SK-N-MC (cell line): Measurements from ENCODE around the gene BTNL9.
"Not testable (repeated sequence)": the region's sequence is repeated elsewhere in the genome, so short reads cannot be mapped to it uniquely, and the experiment has no call there.

Source experiments
- DNase-seq: peaks from one replicate; pipeline ENCODE4 v3.0.0-alpha.2; 2011; ENCODE audit warnings: low read depth, low spot score
- H3K27ac ChIP-seq: fragments of 200-600 bp; sonication (generic); 2 replicates; pipeline ENCODE4 v1.5.1; 2016; ENCODE audit warnings: mixed run types
- H3K36me3 ChIP-seq: fragments of 200-600 bp; sonication (generic); 2 replicates; pipeline ENCODE4 v1.6.1; 2017; ENCODE audit warnings: antibody characterized with exemption, low read length, mixed read lengths; ENCODE audit not compliant: insufficient read depth
- H3K4me3 ChIP-seq: fragments of 200-600 bp; sonication (generic); 2 replicates; pipeline ENCODE4 v1.5.1; 2016
- H3K9ac ChIP-seq: fragments of 200-600 bp; sonication (generic); 2 replicates; pipeline ENCODE4 v1.8.0; 2017; ENCODE audit warnings: mixed run types, mixed read lengths; ENCODE audit not compliant: insufficient read length
- H3K9me3 ChIP-seq: fragments of 200-600 bp; sonication (generic); 2 replicates; pipeline ENCODE4 v1.6.1; 2017; ENCODE audit warnings: low read depth, mild to moderate bottlenecking, antibody characterized with exemption, low read length, moderate library complexity, mixed read lengths
- EZH2 ChIP-seq: fragments of 200-600 bp; sonication (generic); IDR thresholded peaks from one replicate; pipeline ENCODE4 v1.6.1; 2017; ENCODE audit warnings: antibody characterized with exemption
- FOXP2 ChIP-seq: optimal IDR thresholded peaks from 2 replicates; pipeline ENCODE3; 2011; ENCODE audit warnings: mild to moderate bottlenecking, moderate library complexity; ENCODE audit not compliant: insufficient read depth; ENCODE audit errors: extremely low read length, control extremely low read depth
- POLR2AphosphoS5 ChIP-seq: IDR thresholded peaks from 2 replicates; pipeline ENCODE4 v1.6.1; 2012; ENCODE audit warnings: mild to moderate bottlenecking, low read depth, low read length, borderline replicate concordance

BTNL9 gene

GRCh38 chr5:181041043-181041442 lies 977 bp downstream of the BTNL9 start:
- DNase-seq: no peak
- Histone ChIP-seq H3K9ac (no peak overlapping the region), H3K36me3 (no peaks in the 10 kb centered on the region), H3K27ac (no peak overlapping the region), H3K4me3 (no peak overlapping the region), H3K9me3 (no peaks in the 10 kb centered on the region)
- no peak for TF ChIP-seq POLR2AphosphoS5

- Histone ChIP-seq H3K9ac (no peak overlapping the region), H3K4me3 (no peak overlapping the region), H3K36me3 (no peaks in the 10 kb centered on the region), H3K9me3 (no peaks in the 10 kb centered on the region), H3K27ac (no peak overlapping the region)
- no peak for DNase-seq
- TF ChIP-seq EZH2: no peak
- TF ChIP-seq POLR2AphosphoS5: no peak
- no peak for TF ChIP-seq FOXP2
Observed at GRCh38 chr5:181042036-181042713, 2.1 kb downstream of the BTNL9 start.

- Histone ChIP-seq H3K9me3 (no peaks in the 10 kb centered on the region), H3K36me3 (no peaks in the 10 kb centered on the region), H3K9ac (no peak overlapping the region), H3K27ac (no peak overlapping the region), H3K4me3 (no peak overlapping the region)
- DNase-seq: no peak
- TF ChIP-seq POLR2AphosphoS5 (no peak), EZH2 (no peak), FOXP2 (no peak)
Observed at GRCh38 chr5:181042722-181043121, 2.7 kb downstream of the BTNL9 start.

GRCh38 chr5:181043285-181044092 lies 3.4 kb downstream of the BTNL9 start:
- DNase-seq: no peak
- Histone ChIP-seq H3K9me3 (no peaks in the 10 kb centered on the region), H3K9ac (no peak overlapping the region), H3K36me3 (no peaks in the 10 kb centered on the region), H3K27ac (no peak overlapping the region), H3K4me3 (no peak overlapping the region)
- TF ChIP-seq FOXP2 (no peak), EZH2 (no peak), POLR2AphosphoS5 (no peak)

GRCh38 chr5:181044093-181044599 lies 4.1 kb downstream of the BTNL9 start:
- Histone ChIP-seq H3K9ac (no peak overlapping the region), H3K36me3 (no peaks in the 10 kb centered on the region), H3K27ac (no peak overlapping the region), H3K9me3 (no peaks in the 10 kb centered on the region), H3K4me3 (no peak overlapping the region)
- no peak for DNase-seq
- TF ChIP-seq FOXP2: no peak
- no peak for TF ChIP-seq EZH2
- TF ChIP-seq POLR2AphosphoS5: no peak

GRCh38 chr5:181044662-181045305 lies 4.7 kb downstream of the BTNL9 start:
- no peak for DNase-seq
- H3K27ac ChIP-seq: no peak overlapping the region
- no peak for TF ChIP-seq POLR2AphosphoS5

GRCh38 chr5:181045316-181045715 lies 5.2 kb downstream of the BTNL9 start:
- no peaks in the 10 kb centered on the region for H3K36me3 ChIP-seq
- DNase-seq: no peak
- H3K4me3 ChIP-seq: no peak overlapping the region
- no peak overlapping the region for H3K27ac ChIP-seq
- no peak overlapping the region for H3K9ac ChIP-seq
- TF ChIP-seq FOXP2 (no peak), EZH2 (no peak), POLR2AphosphoS5 (no peak)
- no peaks in the 10 kb centered on the region for H3K9me3 ChIP-seq

More at GRCh38 chr5:181044662-181045305, 4.7 kb downstream of the BTNL9 start:
- Histone ChIP-seq H3K4me3 (no peak overlapping the region), H3K9me3 (no peaks in the 10 kb centered on the region), H3K36me3 (no peaks in the 10 kb centered on the region), H3K9ac (no peak overlapping the region)

GRCh38 chr5:181045857-181046256 lies 5.8 kb downstream of the BTNL9 start:
- not testable (repeated sequence) for H3K36me3 ChIP-seq, H3K27ac ChIP-seq, H3K4me3 ChIP-seq, DNase-seq, H3K9me3 ChIP-seq, H3K9ac ChIP-seq
